HG02763 (cell line): Measurements from ENCODE around the gene EN2.
"Not testable (repeated sequence)": the region's sequence is repeated elsewhere in the genome, so short reads cannot be mapped to it uniquely, and the experiment has no call there.

Source experiments
- ATAC-seq: cut with Tn5 transposase; IDR thresholded peaks from one replicate; pipeline ENCODE4 v1.9.1; 2021; ENCODE audit warnings: mild to moderate bottlenecking, moderate library complexity; ENCODE audit not compliant: unreplicated experiment

EN2 gene

DNA sequence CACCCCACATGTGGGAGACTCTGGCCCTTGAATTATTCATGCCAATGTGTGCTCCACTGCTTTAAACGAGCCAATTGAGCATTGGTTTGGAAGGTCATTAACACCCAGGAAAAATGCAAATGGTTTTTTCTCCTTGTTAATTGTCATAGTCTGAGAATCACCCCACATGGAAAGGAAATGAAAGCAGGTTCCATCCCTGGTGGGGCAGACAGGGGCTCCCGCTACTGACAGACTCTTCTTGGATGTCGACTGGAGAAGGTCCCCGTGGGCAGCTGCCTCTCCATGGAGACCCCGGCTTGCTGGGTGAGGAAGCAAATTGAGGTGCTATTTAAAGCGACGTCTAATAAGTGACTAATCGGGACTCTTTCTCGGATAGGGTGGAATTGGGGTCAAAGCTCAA is 32.0 kb upstream of the EN2 start:
- no peak for ATAC-seq

DNA sequence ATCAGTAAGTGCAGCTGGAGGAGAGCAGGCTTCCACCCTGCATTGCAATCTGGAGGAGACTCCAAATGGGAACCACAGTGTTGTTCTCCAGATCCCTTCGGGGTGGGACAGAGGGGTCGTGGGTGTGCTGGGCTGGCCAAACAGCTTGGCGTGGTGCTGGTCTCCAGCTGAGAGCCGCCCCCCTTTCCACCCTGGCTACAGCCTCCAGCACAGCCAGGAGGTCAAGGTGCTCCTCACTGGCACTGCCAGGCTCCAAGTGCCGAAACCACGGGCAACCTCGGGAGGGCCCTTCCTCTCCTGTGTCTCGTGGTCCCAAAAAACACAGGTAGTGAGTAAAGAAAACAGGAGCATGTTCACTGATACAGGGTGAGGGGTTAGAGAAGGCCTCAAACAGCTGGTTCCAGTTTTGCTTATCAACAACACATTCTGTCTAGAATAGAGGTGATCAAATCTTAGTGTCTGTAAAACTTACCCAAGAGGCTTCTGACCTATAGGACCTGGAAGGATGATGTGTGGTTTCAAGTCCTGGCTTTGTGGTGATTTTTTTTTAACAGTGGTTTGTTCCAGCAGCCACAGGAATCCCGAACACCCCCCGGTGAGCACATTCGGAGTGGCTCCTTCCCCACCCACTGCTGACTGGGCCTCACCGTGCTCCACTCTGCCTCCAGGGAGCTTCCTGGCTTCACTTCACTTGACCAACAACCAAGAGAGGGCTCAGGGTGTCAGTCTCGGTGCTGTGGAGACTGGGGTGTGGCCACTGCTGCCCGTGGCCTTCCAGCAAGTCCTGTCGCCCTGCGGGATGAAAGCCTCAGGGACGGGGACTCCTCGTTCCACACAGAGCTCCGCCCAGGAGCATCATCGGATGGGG is 31.2 kb upstream of the EN2 start:
- ATAC-seq = no peak

DNA sequence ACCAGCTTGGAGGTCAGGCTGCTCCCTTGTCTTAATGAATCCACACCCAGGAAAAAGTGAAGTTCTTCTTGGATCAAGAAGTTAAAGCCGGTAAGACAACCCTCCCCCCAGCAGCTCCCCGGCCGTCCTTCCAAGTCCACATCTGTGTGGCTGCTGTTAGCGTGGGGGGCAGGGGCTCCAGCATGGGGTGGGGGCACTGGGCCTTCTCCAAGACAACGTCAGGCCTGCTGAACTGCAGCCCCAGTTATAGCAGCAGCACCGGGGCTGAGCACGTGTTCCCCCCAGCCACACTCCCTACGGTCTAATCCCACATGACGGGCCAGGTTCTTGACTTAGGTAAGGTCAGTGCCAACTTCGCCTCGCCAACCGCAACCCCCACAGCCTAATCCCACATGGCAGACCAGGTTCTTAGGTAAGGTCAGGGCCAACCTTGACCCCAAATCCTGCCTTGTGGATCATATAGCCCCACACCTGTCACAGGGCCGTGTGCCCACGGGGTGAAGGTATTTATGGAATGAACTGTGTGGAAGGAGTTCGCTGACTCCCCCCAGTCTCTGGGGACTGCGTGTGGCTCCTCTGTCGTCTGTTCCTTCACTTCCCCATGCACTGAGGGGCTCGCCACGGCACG is 30.4 kb upstream of the EN2 start:
- no peak for ATAC-seq

DNA sequence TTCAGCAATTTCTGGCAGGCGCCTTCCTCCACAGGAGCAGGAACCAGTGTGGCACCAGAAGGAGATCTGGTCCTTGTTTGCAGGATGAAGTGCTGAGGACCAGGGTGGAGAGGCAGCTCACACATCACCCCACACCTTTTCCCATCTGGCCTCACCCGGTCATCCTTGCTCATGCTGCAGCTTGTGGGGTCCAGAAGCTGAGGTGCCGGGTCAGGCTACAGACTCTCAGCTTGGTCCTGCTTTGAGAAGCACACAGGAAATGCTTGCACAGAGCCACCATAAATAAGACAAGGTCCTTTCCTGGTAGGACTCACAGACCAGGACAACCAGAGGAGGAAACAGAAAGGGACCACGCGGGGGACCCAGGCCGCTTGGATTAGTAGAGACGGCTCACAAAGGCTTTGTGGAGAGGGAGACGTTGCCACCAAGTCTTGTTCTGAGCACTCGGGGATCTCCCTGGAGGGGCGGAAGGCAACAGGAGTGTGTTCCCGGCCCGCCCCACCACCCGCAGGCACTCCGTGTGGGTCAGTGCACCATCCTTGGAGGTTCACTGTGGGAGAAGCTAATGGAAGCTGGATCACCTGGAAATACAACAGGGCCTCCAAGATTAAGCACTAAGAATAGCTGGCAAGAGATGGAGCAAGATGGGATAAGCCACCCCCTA is 29.6 kb upstream of the EN2 start:
- no peak for ATAC-seq

DNA sequence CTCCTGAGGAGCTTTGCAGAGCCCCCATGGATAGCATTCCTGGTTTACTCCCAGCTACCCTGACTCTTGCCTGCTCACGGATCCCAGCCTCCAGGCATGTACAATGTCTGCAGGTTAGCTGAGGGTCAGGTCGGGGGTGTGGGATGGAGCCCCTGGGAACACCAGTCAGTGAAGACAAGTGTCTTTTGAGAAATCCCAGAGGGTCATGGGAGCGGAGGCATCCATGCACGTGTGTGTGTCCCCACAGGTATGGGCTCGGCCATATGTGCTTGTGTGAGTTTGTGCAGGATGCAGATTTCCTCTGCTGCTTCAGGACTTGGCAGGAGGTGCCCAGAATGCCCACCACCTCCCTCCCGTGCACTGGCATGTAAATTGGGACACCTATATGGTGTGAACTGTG is 28.3 kb upstream of the EN2 start:
- no peak for ATAC-seq

- no peak for ATAC-seq
These were observed 27.3 kb upstream of the EN2 start for GRCh38 chr7:155430606-155431005.

DNA sequence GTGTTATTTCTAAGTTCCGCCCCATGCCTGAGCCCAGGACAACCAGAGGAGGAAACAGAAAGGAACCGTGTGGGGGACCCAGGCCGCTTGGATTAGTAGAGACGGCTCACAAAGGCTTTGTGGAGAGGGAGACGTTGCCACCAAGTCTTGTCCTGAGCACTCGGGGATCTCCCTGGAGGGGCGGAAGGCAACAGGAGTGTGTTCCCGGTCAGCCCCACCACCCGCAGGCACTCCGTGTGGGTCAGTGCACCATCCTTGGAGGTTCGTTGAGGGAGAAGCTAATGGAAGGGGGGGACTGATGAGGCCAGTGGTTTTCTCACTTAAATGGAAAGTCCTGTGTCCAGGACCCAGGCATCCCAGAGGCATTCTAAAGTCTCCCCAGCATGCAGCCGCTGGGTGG is 26.7 kb upstream of the EN2 start:
- ATAC-seq = no peak

DNA sequence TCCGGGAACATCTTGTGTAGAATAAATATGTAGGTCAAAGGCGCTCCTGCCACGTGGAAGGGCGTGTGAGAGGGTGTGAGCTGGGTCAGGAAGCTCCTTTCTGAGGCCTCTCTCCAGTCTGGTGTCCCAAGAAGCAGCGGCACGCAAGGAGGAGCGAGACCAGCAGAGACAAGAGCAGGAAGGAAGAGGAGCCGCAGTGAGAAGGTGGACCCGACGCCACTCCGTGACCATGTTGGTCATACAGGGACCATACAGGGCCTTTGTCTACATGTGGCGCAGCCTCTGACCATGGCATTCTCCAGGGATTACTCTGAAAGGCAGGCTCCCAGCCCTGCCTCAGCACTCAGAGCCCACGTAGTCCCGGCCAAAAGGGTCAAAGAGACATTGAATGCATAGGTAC is 26.2 kb upstream of the EN2 start:
- no peak for ATAC-seq

- ATAC-seq = no peak
These were observed 22.8 kb upstream of the EN2 start for GRCh38 chr7:155435110-155435509.

DNA sequence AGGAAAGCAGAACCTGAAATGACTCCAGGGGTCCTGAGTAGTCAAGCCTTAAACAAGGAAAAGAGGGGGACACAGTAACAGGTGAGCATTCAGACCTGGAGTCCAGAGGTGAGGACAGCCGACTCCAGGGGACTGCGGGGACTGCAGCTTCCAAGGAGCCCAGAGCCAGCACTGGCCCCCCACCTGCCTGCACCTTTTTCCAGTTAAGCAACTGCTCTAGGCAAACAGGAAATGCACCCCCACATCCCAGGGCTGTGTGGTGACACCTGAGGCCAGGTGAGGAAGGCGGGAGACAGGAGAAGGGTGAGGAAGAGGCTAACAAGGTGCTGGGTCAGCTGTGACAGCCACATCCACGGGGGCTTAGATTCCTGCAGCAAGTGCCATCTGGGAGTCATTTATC is 20.1 kb upstream of the EN2 start:
- ATAC-seq = no peak

GRCh38 chr7:155438777-155439176 is 19.2 kb upstream of the EN2 start:
- no peak for ATAC-seq

- no peak for ATAC-seq
These were observed 18.5 kb upstream of the EN2 start for GRCh38 chr7:155439311-155440017.

- no peak for ATAC-seq
These were observed 17.9 kb upstream of the EN2 start for GRCh38 chr7:155440018-155440410.

GRCh38 chr7:155441856-155442255 is 16.1 kb upstream of the EN2 start:
- ATAC-seq = no peak

DNA sequence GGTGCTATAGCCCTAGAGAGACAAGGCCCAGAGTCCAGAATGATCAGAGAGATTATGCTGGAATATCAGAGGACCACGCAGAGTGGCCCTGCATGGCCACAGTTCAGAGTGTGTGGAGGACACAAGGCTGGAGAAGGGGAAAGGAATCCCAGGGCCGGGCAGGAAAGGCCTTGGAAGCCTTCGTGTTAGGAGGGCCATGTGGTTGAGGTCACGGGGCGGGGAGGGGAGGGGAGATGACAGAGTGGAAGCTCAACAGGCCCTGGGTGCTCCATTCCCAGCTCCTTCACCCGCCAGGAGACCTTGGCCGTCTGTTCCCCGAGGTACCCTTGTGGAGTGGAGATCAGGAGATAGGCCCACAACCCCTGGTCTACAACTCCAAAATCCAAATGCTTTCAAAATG is 13.2 kb upstream of the EN2 start:
- ATAC-seq = no peak

DNA sequence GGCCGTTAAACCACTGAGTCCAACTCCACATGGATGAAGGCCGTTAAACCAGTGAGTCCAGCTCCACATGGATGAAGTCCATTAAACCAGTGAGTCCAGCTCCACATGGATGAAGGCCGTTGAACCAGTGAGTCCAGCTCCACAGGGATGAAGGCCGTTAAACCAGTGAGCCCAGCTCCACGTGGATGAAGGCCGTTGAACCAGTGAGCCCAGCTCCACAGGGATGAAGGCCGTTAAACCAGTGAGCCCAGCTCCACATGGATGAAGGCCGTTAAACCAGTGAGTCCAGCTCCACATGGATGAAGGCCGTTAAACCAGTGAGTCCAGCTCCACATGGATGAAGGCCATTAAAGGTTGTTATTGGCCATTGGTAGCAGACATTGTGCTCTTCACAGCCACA is 12.3 kb upstream of the EN2 start:
- ATAC-seq = not testable (repeated sequence)

GRCh38 chr7:155447603-155448002 is 10.3 kb upstream of the EN2 start:
- ATAC-seq = no peak

- ATAC-seq = no peak
These were observed 9.3 kb upstream of the EN2 start for GRCh38 chr7:155448632-155449007.

GRCh38 chr7:155449008-155449868 is 8.7 kb upstream of the EN2 start:
- no peak for ATAC-seq

DNA sequence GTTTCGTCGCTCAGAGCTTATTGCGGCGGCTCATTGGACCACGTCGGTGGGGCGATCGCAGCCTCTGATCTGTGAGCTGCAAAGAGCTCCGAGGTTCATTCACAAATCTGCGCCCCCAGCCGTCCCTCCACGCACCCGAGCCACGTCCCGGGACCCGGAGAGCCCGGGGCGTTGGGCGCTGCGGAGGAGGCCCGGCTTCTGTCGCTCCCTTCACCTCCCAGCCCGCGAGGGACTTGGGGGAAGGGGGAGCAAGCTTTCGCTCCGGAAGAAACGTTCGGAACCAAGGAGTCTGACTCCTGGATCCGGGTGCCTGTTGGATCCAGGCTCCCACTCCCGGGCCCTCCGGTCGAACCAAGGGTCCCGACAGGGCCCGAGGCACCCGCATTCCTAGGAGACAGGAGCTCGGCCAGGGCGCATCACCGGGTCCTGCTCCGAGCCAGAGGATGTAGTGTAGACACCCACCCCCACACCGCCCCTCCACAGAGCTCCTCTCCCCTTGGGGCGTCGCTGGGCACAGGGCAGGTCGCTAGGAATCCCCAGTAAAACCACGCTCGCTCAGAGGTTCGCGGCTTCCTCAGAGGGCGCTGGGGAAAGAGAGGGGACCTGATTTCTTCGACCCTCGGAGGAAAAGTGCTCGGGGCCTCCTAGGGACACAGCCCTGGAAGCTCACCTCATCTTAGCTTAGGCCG is 7.9 kb upstream of the EN2 start:
- no peak for ATAC-seq
